Gastrocnemius medialis (tissue), 4 donors: Measurements from ENCODE around the gene C1orf35.

Experiments
- CTCF ChIP-seq, 5 experiments: fragments of 450-650 bp in 3 of 5; fragments of 200-600 bp in 2 of 5; sonication (generic) in 2 of 5; IDR thresholded peaks in 4 of 5; conservative IDR thresholded peaks in 1 of 5; 1 replicate in 4 of 5; 2 replicates in 1 of 5; pipeline ENCODE4 v1.5.1; 2016 to 2019; ENCODE audit warnings: antibody characterized with exemption in 5 of 5, mild to moderate bottlenecking in 3 of 5, moderate library complexity in 3 of 5
- POLR2A ChIP-seq, 2 donors: fragments of 450-650 bp; IDR thresholded peaks; one replicate each; pipeline ENCODE4 v1.6.1; 2017; ENCODE audit warnings: antibody characterized with exemption in 2 of 2, mild to moderate bottlenecking in 2 of 2, moderate library complexity in 2 of 2

- TF ChIP-seq POLR2A (IDR thresholded peaks at IDR 0.05) (no peak), CTCF (IDR thresholded peaks at IDR 0.05 in 4 of 5, conservative IDR thresholded peaks at IDR 0.05 in 1 of 5) (no peak)
Measured at GRCh38 chr1:228064741-228065542, 38.2 kb downstream of the C1orf35 start.
